Measurements from ENCODE around the gene SLC15A1. TPM values are rescaled to one million over a fixed set of nuclear protein-coding genes. Genes with fewer than 3 reads are reported as not detected.

The SLC15A1 gene, protein sequence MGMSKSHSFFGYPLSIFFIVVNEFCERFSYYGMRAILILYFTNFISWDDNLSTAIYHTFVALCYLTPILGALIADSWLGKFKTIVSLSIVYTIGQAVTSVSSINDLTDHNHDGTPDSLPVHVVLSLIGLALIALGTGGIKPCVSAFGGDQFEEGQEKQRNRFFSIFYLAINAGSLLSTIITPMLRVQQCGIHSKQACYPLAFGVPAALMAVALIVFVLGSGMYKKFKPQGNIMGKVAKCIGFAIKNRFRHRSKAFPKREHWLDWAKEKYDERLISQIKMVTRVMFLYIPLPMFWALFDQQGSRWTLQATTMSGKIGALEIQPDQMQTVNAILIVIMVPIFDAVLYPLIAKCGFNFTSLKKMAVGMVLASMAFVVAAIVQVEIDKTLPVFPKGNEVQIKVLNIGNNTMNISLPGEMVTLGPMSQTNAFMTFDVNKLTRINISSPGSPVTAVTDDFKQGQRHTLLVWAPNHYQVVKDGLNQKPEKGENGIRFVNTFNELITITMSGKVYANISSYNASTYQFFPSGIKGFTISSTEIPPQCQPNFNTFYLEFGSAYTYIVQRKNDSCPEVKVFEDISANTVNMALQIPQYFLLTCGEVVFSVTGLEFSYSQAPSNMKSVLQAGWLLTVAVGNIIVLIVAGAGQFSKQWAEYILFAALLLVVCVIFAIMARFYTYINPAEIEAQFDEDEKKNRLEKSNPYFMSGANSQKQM
- total RNA-seq: not detected
- long read RNA-seq: 0 reads

DNA sequence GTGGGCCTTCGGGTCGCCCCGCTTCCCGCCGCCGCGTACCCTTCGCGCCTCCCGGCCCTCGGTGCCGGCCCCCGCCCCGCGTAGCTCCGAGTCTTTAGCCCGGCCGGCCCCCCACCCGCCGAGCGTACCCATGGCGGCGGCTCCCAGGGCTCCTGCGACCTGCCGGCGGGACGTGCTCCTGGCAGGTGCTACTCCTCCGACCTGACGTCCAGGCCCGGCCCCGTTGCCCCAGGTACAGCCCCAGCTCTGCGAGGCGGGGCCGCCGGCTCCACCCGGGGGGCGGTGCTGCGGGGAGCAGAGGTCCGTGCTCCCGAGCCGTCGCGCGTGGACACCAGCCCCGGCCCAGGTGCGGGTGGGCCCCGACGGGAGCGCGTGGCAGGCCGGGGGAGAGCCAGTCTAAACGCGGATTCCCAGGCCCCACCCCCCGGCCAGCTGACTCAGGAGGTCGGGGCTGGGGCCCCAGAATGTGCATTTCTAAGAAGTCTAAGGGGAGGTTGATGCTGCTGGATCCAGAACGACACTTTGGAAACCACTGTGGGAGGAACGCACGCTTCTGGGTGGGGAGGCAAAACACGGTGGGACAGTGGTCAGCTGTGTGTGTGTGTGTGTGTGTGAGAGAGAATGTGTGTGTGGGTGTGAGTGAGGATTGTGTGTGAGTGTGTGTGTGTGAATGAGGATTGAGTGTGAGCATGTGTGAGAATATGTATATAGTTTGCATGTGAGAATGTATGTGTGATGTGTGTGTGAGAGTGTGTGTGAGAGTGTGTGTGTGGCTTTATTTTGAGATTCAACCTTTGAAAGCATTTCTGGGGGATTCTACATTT, at the start of gene SLC15A1:
Gene SLC15A1 (minus strand): TSS at position 206 of the 824 bp plus-strand sequence. CDS start 74 bp downstream, at position 132.
- ATAC-seq (ENCODE audit: poor library complexity): no peak
- intact Hi-C loops (cut with DNase I): no loop called here
- no peak for DNase-seq

DNA sequence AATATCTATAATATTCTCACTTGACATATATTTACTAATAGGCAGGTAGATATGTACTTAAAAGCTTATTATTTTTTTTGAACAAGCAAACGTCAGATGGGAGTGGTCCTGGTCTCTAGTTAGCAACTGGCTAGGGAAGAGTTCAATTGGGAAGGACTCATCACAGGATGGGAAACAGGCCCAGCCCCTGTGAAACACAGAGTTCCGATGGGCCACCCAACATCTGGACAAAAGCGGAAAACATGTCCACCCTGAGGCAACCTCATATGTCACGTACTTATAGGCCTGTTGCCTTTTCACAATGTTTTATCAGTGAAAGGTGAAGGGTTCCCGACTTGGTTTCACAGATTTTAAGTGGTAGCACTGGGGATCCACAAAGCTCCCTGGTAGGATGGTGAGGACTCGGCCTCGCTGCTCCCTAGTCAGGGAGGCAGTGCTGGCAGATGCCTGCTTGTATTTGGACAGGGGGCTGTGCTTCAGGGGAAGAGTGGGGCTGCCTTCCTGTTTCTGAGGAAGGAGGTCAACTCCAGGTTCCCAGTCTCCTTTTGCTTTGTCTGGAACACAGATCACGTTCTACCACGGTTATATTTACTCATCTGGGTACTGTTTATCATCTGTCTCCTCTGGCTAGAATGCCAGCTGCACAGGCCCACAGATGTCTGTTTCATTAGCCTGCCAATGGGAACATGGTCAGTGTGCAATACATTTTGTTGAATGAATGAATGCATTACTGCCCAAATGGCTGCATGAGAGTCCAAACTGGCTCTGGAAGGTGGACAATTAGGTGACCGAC, 49.4 kb upstream of the SLC15A1 start:
- intact Hi-C loops (cut with DNase I): no loop called here
- ATAC-seq (ENCODE audit: poor library complexity): peak; percentile 65
- DNase-seq: no peak

DNA sequence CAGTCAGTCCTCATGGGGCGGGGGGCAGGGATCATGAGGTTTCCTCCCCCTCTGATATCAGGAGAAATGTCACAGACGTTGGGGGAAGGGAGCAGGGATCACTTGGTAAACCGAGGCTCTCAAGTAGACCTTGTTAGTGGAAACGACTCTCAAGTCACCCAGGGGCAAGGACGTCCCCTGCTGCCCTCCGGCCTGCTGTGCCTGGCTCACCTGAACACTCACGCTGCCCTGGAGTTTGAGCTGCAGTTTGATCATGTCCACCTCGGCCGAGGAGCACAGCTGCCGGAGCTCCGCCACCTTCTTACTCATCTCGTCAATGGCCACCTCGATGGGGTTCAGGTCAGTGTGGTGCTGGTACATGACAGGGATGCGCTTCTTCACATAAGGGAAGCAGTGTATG, 47.6 kb upstream of the SLC15A1 start:
- intact Hi-C loops (cut with DNase I): no loop called here
- DNase-seq: no peak
- no peak for ATAC-seq (ENCODE audit: poor library complexity)

DNA sequence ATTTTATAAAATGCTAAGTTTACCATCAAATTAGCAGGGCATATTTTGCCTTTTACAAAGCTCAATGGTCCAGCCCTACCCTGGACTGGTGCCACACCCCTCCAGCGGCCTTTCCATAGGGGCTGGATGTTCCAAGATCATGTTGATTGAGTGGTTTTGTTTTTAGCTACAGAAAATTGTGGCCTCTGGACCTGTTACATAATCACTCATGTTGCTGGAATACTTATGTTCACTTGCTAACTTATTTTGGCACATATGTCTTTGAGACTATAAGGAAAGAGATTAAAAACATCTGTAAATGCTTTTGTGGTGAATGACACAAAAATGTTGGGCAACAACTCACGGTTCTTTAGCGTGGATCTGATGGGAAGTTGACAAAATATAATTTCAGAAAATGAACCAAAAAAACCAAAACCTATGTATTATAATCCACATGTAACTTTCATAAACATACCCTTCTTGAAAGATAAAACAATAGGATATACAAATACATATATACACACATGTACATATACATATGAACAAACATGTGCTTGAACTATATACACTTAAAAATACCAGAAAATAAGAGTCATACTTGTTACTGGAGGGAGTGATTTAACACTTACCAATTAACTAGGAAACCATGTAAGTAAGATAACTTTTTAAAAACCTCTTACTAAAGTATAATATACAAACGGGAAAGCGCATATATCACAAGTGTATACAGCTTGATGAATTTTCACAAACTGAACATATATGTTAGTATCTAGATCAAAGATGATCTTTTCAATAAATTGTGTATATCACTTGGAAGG, 46.6 kb upstream of the SLC15A1 start:
- ATAC-seq (ENCODE audit: poor library complexity): no peak
- intact Hi-C loops (cut with DNase I): no loop called here
- no peak for DNase-seq

DNA sequence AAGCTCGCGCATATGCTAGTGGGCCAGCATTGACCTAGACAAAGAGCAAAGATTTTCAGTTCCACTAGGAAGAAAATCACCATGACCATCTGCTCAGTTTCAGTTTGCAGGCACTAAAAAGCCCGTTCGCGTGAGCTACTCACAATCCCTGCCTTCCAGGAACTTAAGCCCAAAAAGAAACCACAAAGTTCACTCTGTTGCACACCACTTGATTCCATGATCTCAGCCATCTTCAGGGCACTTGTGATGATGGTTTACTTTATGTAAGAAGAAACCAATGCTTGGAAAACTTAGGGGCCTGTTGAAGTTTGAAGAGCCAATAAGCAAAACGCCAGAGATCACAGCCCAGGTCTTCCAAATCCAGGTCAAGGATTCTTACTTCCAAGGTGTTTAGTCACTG, 45.0 kb upstream of the SLC15A1 start:
- no peak for ATAC-seq (ENCODE audit: poor library complexity)
- intact Hi-C loops (cut with DNase I): no loop called here
- no peak for DNase-seq

DNA sequence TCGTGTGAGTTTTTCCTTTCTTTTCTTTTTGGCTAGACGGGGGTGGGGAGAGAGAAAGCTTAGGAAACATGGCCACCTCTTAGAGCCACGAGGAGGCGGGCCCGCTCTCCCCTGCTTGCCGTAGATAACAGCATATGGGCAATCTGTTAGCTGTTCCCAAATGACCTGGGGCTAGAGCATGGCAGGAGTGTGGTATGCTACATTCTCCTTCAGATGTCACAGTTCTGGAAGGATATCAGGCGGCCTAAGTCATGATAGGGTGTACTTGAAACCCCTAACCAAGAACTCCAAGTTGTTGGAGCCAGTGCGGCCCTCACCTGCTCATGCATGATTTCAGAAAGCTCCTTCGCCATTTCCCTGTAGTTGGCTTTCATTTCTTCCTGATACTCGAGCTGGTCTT, 44.3 kb upstream of the SLC15A1 start:
- DNase-seq: no peak
- ATAC-seq (ENCODE audit: poor library complexity): no peak
- intact Hi-C loops (cut with DNase I): no loop called here

DNA sequence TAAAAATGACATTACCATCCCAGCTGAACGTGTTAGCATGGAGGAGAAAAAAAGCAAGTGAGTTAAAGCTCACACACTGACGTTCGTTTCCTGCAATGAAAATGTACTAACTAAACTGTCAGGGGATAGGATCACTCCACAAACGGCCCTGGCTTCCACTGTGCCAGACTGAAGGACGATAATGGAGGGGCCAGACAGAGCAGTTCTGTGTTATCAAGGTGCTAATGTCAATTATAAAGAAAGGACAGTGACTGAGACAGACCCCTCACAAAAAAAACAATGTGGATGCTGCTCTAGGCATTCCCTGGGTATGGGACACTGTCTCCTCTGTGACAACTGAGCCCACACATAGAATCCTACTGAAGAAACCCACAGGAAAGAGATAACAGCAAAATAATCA, 43.7 kb upstream of the SLC15A1 start:
- ATAC-seq (ENCODE audit: poor library complexity) (no peak), DNase-seq (no peak)
- intact Hi-C loops (cut with DNase I): no loop called here

DNA sequence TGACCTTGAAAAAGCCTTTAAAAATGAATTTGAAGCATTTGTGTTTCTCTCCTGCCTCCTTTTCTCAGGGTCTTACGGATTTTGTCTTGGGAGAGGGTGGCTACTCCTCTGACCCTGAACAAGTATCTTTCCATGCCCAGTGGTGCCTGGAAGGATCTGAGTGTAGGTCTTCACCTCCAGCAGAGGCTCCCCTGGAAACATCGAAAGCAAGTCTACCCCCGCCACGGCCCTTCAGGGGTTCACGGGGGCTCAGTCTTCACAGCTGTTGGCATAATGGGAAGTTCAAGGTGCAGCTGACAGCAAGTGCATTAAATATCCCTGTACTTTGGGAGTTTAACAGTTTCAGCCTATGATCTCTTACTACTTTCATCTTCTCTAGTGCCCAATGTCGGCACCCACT, 42.7 kb upstream of the SLC15A1 start:
- intact Hi-C loops (cut with DNase I): no loop called here
- DNase-seq: no peak
- ATAC-seq (ENCODE audit: poor library complexity): no peak

DNA sequence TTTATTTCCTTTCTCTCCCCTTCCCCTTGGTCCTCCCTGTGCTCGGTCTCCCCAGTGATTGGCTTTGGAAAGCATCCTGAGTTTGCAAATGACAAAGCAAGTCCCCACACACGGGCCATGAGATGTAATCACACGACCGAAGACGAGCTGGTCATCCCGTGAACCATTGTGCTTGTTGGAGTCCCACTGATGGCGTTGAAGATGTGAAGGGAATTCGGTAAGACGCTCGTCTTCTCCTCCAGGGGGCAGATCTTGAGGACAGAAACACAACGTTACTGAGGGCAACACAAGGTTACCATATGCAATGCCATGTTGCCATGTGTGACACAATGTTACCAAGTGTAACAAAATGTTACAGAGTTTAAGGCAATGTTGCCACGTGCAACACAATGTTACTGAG, 42.0 kb upstream of the SLC15A1 start:
- DNase-seq (no peak), ATAC-seq (ENCODE audit: poor library complexity) (no peak)
- intact Hi-C loops (cut with DNase I): no loop called here

DNA sequence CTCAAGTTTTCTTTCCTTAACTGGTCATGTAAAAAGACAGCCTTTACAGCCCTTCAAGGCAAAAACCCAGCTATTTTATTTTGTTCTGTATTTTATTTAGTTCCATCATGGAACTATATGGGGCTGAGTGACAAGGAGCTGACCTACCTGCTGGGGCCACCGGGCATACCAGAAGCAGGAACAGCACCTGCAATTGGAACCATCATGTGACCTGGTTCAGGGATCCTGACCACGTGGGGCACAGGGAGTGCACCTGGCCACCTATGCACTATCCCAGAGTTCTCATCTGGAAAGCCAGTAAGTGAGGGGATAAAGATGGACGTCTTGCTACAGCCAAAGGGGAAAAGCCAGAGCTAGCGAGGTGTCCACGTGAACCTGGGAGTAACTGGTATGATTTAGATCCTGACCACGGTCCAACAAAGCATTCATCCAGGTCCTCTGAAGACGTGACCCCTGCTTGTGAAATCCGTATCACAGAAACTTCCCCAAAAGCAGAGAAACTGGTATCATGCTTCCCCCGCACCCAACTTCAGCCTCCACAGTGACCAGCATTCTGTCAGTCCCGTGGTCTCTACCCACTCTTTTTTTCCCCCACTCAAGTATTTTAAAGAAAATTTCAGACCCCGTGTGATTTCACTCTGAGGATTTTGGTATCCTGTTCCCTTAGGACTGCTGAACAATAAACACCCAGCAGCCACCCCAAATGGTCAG, 40.5 kb upstream of the SLC15A1 start:
- DNase-seq (no peak), ATAC-seq (ENCODE audit: poor library complexity) (no peak)
- intact Hi-C loops (cut with DNase I): no loop called here

DNA sequence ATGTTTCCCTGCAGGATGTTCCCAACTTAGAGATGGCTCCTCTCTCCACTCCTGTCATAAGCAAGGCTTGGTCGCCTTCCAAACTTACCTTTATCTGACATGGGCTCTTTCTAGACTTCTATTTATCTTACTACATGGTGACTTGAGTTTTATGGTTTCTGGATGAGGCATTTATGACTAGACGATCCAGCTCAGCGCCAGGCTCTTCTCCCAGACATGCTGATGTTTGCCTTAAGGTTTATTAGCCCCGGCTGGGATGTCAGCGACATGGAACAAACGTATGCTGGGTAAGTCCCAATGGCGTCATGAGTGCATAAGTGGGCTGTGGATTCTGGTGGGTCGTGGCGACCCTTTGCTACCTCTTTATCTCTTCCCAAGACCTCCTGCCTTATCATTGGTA, 39.8 kb upstream of the SLC15A1 start:
- no peak for ATAC-seq (ENCODE audit: poor library complexity)
- no peak for DNase-seq
- intact Hi-C loops (cut with DNase I): no loop called here

DNA sequence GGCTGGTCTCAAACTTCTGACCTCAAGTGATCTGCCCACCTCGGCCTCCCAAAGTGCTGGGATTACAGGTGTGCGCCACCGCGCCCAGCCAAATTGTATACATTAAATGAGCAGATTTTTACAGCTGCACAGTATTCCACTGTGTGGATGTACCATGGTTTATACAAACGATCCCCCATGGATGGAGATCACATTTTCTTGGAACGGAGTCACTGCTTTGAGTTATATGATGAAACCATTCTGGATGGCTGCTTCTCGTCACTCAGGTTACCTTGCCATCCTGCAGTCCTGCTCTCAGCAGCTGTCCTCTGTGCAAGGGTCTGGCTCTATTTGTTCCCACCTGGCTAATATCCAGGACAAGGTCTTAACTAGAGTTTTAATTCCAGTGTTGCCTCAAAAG, 39.1 kb upstream of the SLC15A1 start:
- intact Hi-C loops (cut with DNase I): no loop called here
- DNase-seq: no peak

DNA sequence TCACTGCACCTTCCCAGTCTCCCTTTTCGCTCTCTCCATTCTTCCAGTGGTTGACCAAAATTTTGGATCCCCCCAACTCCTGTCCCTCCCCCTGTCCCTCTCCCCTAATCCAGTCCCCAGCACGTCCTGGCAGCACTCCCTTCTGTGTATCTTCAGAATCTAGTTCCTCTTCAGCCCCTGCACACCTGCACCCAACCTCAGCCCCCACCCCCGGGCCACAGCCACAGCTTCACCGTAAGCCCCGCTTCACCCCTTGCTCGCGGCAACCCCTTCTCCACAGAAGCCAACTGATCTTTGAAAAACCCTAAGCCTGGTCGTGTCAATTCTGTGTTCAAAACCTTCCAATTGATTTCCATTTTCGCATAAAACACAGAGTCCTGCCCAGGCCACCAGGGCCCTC, 35.5 kb upstream of the SLC15A1 start:
- intact Hi-C loops (cut with DNase I): no loop called here
- no peak for ATAC-seq (ENCODE audit: poor library complexity)
- no peak for DNase-seq

More for the DNA sequence above, 39.1 kb upstream of the SLC15A1 start:
- ATAC-seq (ENCODE audit: poor library complexity): no peak

DNA sequence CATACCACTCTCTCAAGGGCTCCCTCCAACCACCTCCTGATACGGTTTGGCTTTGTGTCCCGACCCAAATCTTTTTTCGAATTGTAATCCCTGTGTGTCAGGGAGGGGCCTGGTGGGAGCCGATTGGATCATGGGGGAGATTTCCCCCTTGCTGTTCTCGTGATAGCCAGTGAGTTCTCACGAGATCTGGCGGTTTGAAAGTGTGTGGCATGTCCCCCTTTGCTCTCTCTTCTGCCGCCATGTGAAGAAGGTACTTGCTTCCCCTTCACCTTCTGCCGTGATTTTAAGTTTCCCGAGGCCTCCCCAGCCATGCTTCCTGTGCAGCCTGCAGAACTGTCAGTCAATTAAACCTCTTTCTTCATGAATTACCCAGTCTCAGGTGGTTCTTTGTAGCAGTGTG, 34.7 kb upstream of the SLC15A1 start:
- no peak for DNase-seq
- intact Hi-C loops (cut with DNase I): no loop called here
- ATAC-seq (ENCODE audit: poor library complexity): no peak

DNA sequence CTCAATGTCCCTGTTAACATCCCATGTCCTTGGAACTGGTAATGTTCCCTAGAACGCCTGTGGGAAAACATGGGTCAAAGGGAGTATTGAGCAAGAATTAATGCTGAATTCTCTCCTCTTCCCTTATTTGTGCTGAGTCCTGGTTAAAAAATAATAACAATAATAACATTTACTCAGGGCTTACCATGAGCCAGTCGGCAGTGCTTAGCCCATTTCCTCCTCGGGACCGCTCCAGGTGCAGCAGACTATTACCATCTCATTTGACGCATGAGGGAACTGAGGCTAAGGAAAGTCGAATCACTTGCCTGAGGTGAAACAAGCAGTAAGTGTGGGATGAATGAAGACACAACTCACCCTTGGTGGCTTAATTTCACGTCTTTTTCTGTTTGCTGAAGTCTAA, 33.6 kb upstream of the SLC15A1 start:
- intact Hi-C loops (cut with DNase I): no loop called here
- ATAC-seq (ENCODE audit: poor library complexity) (no peak), DNase-seq (no peak)

DNA sequence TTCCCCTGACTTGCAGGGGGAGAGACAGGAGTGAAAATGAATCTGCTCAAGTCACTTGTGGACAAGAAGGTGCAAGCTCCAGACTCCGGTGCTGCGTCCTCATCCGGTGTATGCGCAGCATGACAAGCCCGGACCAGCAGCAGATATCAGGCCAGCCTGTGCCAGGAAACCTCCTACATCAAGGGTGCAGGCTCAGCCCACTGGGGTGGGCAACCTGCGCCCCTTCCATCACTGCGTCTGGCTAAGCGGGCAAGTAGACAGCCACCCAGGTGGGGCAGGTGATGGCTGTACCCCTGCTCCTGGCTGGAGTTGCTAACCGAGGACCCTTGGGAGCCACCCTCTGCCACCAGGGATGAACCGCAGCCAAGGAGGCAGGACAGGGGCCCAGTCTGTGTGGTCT, 32.9 kb upstream of the SLC15A1 start:
- intact Hi-C loops (cut with DNase I): no loop called here
- DNase-seq (no peak), ATAC-seq (ENCODE audit: poor library complexity) (no peak)

DNA sequence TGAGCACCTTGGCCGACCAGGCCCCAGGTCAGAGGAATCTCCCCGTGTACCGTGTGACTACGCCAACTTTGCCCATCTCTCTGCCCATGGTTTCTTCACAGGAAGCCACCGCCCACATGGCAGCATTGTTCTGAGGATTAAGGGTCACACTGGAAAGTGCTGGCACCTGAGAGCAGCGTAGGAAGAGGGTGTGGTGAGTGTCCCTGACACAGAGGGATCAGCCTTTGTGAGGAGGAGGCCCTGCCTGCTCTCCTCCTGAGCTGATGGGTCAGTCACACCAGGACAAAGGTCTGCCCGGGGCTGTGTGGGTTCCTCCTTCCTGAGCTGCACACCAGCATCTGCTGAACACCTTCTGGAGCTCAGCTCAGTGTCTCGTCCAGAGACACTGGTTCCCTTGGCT, 32.2 kb upstream of the SLC15A1 start:
- no peak for ATAC-seq (ENCODE audit: poor library complexity)
- intact Hi-C loops (cut with DNase I): no loop called here

More for the DNA sequence above, 32.2 kb upstream of the SLC15A1 start:
- no peak for DNase-seq
